ENCODE data around the gene PKD1.

The PKD1 gene

GRCh38 chr16:2149630-2150417 lies 14.1 kb upstream of the PKD1 start:
- H3K27ac ChIP-seq: peak overlapping the region; percentile 99
- TF ChIP-seq CTCF (conservative IDR thresholded peaks at IDR 0.05) (no peak), ZFX (IDR thresholded peaks at IDR 0.05) (peak; percentile 35; the same call in 1 of the 2 replicates)

- TF ChIP-seq CTCF (conservative IDR thresholded peaks at IDR 0.05): peak; percentile 35
- TF ChIP-seq ZFX (IDR thresholded peaks at IDR 0.05): peak; percentile 73; the same call in 1 of the 2 replicates
- H3K27ac ChIP-seq: peak overlapping the region; percentile 99
These were observed 13.3 kb upstream of the PKD1 start for GRCh38 chr16:2148714-2149629.

GRCh38 chr16:2147981-2148671 lies 12.4 kb upstream of the PKD1 start, which contains the start of gene RAB26:
Gene RAB26, plus strand, starts transcription at chr16:2148625. Its CDS starts 159 bp downstream, at chr16:2148784.
- peak within 1 kb of the TSS; percentile 99 for H3K27ac ChIP-seq
- TF ChIP-seq CTCF (conservative IDR thresholded peaks at IDR 0.05) (no peak), ZFX (IDR thresholded peaks at IDR 0.05) (no peak)

- peak overlapping the region; percentile 99 for H3K27ac ChIP-seq
- no peak for TF ChIP-seq CTCF (conservative IDR thresholded peaks at IDR 0.05)
- TF ChIP-seq ZFX (IDR thresholded peaks at IDR 0.05): no peak
These were observed 11.7 kb upstream of the PKD1 start for GRCh38 chr16:2147378-2147777.

- TF ChIP-seq ZFX (IDR thresholded peaks at IDR 0.05) (no peak), CTCF (conservative IDR thresholded peaks at IDR 0.05) (no peak)
- peak overlapping the region; percentile 1; the same call in 1 of the 2 replicates for H3K27ac ChIP-seq
These were observed 10.1 kb upstream of the PKD1 start for GRCh38 chr16:2145843-2146242.

GRCh38 chr16:2143878-2144485 lies 8.3 kb upstream of the PKD1 start:
- no peak overlapping the region for H3K27ac ChIP-seq
- TF ChIP-seq ZFX (IDR thresholded peaks at IDR 0.05) (no peak), CTCF (conservative IDR thresholded peaks at IDR 0.05) (no peak)

Measured in C4-2B (cell line).